MM.1S (cell line): ENCODE data around the gene MAGEF1.

ENCODE experiments used
- DNase-seq: peaks from one replicate; pipeline ENCODE4 v3.0.0-alpha.2; 2015
- H2AFZ ChIP-seq: fragments of 300-600 bp; sonication (generic); 2 replicates; pipeline ENCODE4 v1.6.0; 2016; ENCODE audit warnings: antibody characterized with exemption, low read length
- H3F3A ChIP-seq: fragments of 300-600 bp; sonication (generic); 2 replicates; pipeline ENCODE4 v1.6.1; 2016; ENCODE audit warnings: mild to moderate bottlenecking, antibody characterized with exemption, low read length, moderate library complexity, mixed read lengths; ENCODE audit not compliant: insufficient read depth
- H3K27ac ChIP-seq: fragments of 300-600 bp; sonication (generic); 2 replicates; pipeline ENCODE4 v1.5.1; 2016; ENCODE audit warnings: mild to moderate bottlenecking, low read length
- H3K27me3 ChIP-seq: fragments of 300-600 bp; sonication (generic); replicated peaks from 2 replicates; pipeline ENCODE4 v1.6.0; 2016; ENCODE audit warnings: low read length; ENCODE audit not compliant: insufficient read depth
- H3K36me3 ChIP-seq: fragments of 300-600 bp; sonication (generic); replicated peaks from 2 replicates; pipeline ENCODE4 v1.6.1; 2016; ENCODE audit warnings: mild to moderate bottlenecking, low read length, mixed read lengths; ENCODE audit not compliant: insufficient read depth
- H3K4me1 ChIP-seq: fragments of 300-600 bp; sonication (generic); 2 replicates; pipeline ENCODE4 v1.6.1; 2016; ENCODE audit warnings: low read length, mixed read lengths
- H3K4me2 ChIP-seq: fragments of 300-600 bp; sonication (generic); 2 replicates; pipeline ENCODE4 v1.6.0; 2016; ENCODE audit warnings: low read depth, low read length
- H3K4me3 ChIP-seq: fragments of 300-600 bp; sonication (generic); 2 replicates; pipeline ENCODE4 v1.5.1; 2016; ENCODE audit warnings: low read length, mixed read lengths
- H3K79me2 ChIP-seq: fragments of 300-600 bp; sonication (generic); 2 replicates; pipeline ENCODE4 v1.6.1; 2016; ENCODE audit warnings: mixed run types, low read length, mixed read lengths
- H3K9ac ChIP-seq: fragments of 300-600 bp; sonication (generic); 2 replicates; pipeline ENCODE4 v1.6.1; 2016; ENCODE audit warnings: low read length, mixed read lengths
- H3K9me2 ChIP-seq: fragments of 300-600 bp; sonication (generic); replicated peaks from 2 replicates; pipeline ENCODE4 v1.6.1; 2016; ENCODE audit warnings: mild to moderate bottlenecking, low read length, mixed read lengths; ENCODE audit not compliant: insufficient read depth
- H3K9me3 ChIP-seq: fragments of 300-600 bp; sonication (generic); replicated peaks from 2 replicates; pipeline ENCODE4 v1.6.1; 2016; ENCODE audit warnings: mild to moderate bottlenecking, low read length, mixed read lengths; ENCODE audit not compliant: insufficient read depth
- H4K20me1 ChIP-seq: fragments of 300-600 bp; sonication (generic); 2 replicates; pipeline ENCODE4 v1.6.1; 2016; ENCODE audit warnings: mild to moderate bottlenecking, low read length, moderate library complexity, mixed read lengths; ENCODE audit not compliant: insufficient read depth
- EZH2 ChIP-seq: fragments of 300-600 bp; sonication (generic); optimal IDR thresholded peaks from 2 replicates; pipeline ENCODE3; 2017; ENCODE audit warnings: low read depth, mild to moderate bottlenecking, antibody characterized with exemption, low read length, mixed read lengths
- EZH2phosphoT487 ChIP-seq: fragments of 300-600 bp; sonication (generic); IDR thresholded peaks from 2 replicates; pipeline ENCODE4 v1.6.1; 2018; ENCODE audit warnings: antibody characterized with exemption, low read length
- TF ChIP-seq, protein P1 (sequence below): fragments of 300-600 bp; sonication (generic); IDR thresholded peaks from 2 replicates; pipeline ENCODE4 v1.5.1; 2016; ENCODE audit warnings: antibody characterized with exemption, low read length, mixed read lengths

MAGEF1 gene

DNA sequence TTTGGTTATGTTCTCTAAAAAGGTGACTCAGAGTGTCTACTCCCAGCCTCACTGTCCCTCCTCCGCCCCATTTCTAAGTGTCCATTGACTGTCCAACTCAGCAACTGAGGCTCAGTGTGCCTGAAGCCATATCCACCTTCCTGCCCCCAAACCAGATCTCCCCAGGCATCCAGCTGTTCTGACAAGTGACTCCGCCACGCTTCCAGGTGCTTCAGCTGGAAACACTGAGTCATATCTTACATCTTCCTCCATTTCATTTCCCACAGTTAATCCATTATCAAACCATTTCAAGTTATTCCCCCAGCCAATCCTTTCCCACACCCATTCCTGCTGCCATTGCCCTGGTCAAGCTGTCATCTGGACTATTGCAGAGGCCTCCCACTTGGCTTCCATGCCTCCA is 17.1 kb downstream of the MAGEF1 start:
- H3K4me1 ChIP-seq, result no peaks in the 10 kb centered on the region
- H3K4me3 ChIP-seq, result no peak overlapping the region

DNA sequence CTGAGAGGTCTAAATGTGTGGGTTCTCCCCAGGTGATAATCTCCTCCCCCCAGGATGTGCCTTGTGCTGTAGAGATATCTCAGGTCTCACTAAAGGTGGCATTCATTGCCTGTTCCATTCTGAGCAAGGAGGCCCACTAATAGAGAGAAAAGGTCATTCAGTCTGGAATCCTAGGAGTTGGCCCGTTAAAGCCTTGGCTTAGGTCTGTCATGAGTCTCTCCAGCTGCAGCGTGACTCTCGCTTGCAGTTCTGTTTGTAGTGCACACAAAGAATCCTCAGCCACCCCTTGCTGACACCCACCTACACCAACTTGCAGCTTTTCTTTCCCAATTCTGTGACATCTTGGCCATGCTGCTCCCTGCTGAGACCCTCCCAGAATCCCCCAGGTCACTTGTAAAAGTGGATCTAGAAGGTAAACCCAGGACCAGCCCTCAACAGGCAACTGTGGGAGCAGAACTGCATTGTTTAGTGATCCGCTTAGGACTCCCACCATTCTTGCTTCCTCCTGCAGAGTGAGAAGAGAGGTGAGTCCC is 17.7 kb downstream of the MAGEF1 start:
- no peaks in the 10 kb centered on the region for H3K79me2 ChIP-seq
- DNase-seq, result no peak
- H3K9ac ChIP-seq, result no peak overlapping the region
- no peak overlapping the region for H2AFZ ChIP-seq
- no peak overlapping the region for H3K27ac ChIP-seq
- no peaks in the 10 kb centered on the region for H3F3A ChIP-seq
- H3K27me3 ChIP-seq, result peaks cover 13% of the 10 kb centered on the region
- H3K4me3 ChIP-seq, result no peak overlapping the region
- H4K20me1 ChIP-seq, result no peaks in the 10 kb centered on the region
- H3K4me2 ChIP-seq, result no peak overlapping the region
- H3K4me1 ChIP-seq, result no peaks in the 10 kb centered on the region
- TF ChIP-seq EZH2 (no peak), EZH2phosphoT487 (no peak)
- TF ChIP-seq, protein P1, sequence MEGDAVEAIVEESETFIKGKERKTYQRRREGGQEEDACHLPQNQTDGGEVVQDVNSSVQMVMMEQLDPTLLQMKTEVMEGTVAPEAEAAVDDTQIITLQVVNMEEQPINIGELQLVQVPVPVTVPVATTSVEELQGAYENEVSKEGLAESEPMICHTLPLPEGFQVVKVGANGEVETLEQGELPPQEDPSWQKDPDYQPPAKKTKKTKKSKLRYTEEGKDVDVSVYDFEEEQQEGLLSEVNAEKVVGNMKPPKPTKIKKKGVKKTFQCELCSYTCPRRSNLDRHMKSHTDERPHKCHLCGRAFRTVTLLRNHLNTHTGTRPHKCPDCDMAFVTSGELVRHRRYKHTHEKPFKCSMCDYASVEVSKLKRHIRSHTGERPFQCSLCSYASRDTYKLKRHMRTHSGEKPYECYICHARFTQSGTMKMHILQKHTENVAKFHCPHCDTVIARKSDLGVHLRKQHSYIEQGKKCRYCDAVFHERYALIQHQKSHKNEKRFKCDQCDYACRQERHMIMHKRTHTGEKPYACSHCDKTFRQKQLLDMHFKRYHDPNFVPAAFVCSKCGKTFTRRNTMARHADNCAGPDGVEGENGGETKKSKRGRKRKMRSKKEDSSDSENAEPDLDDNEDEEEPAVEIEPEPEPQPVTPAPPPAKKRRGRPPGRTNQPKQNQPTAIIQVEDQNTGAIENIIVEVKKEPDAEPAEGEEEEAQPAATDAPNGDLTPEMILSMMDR, result no peak
- H3K9me3 ChIP-seq, result no peaks in the 10 kb centered on the region
- no peaks in the 10 kb centered on the region for H3K36me3 ChIP-seq
- H3K9me2 ChIP-seq, result no peaks in the 10 kb centered on the region

More for the DNA sequence above, 17.1 kb downstream of the MAGEF1 start:
- Histone ChIP-seq H3K27ac (no peak overlapping the region), H4K20me1 (no peaks in the 10 kb centered on the region), H3K79me2 (no peaks in the 10 kb centered on the region), H3F3A (no peaks in the 10 kb centered on the region), H3K9me3 (no peaks in the 10 kb centered on the region), H3K4me2 (no peak overlapping the region), H3K9ac (no peak overlapping the region), H2AFZ (no peak overlapping the region), H3K27me3 (peaks cover 9% of the 10 kb centered on the region; the same call in 1 of the 2 replicates), H3K9me2 (no peaks in the 10 kb centered on the region), H3K36me3 (no peaks in the 10 kb centered on the region)
- no peak for DNase-seq
- TF ChIP-seq EZH2 (no peak), EZH2phosphoT487 (no peak)
- TF ChIP-seq, protein P1, result no peak

DNA sequence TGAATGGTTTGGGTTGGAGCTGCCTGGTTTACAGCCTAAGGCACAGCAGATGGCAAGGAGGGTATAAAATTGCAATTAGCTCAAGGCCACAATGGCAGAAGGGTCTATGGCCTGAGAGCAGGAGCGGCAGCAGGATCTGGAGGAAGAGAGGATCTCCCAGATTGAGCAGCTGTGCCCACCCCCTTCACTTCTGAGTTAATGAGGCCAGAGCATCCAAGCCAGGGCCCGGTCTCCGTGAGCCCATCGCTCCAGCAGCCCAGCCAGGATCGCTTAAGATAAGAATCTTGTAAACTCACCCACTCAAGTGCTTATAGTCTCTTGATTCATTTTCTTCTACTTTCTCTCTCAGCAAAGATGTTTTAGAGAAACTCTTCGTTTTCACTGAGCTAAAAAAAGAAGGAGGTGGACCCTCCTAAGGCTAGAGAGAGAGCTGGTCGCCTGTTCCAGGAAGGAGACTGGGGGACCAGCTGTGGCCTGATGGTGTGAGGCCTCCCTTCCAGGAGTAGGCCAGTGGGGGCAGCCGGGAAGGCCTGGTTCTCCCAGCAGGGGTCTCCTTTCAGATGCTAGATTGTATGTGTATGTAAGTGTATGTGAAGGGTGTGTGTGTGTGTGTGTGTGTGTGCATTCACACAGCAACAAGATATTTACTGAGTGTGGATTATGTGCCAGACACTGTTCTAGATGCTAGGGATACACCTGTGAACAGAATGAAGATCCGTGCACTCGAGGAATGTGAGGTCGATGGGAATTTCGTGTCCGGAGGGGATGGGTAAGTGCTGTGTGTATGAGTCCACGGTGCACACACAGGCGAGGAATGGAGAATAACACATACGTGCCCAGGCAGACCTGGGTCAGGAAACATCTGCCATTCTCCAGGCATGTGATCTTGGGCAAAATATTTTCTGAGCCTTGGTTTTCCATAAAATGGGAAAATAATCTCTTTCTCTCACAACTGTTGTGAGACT is 18.6 kb downstream of the MAGEF1 start:
- no peak overlapping the region for H2AFZ ChIP-seq
- no peaks in the 10 kb centered on the region for H3K36me3 ChIP-seq
- no peaks in the 10 kb centered on the region for H3K9me3 ChIP-seq
- no peak overlapping the region for H3K4me2 ChIP-seq
- H3K9me2 ChIP-seq, result no peaks in the 10 kb centered on the region
- no peak overlapping the region for H3K9ac ChIP-seq
- DNase-seq, result no peak
- no peak overlapping the region for H3K4me3 ChIP-seq
- peaks cover 17% of the 10 kb centered on the region for H3K27me3 ChIP-seq
- no peaks in the 10 kb centered on the region for H3F3A ChIP-seq
- H3K27ac ChIP-seq, result no peak overlapping the region
- H4K20me1 ChIP-seq, result no peaks in the 10 kb centered on the region
- no peaks in the 10 kb centered on the region for H3K4me1 ChIP-seq
- H3K79me2 ChIP-seq, result no peaks in the 10 kb centered on the region
- TF ChIP-seq EZH2phosphoT487 (no peak), EZH2 (no peak)
- TF ChIP-seq, protein P1, result no peak
